Umbilical cord (tissue), 2 donors: ENCODE results near the gene TIFAB. TPM values are rescaled to one million over a fixed set of nuclear protein-coding genes. Genes with fewer than 3 reads are reported as not detected.

Experiments
- DNase-seq: peaks from one replicate; pipeline ENCODE4 v3.0.0-alpha.2; 2015; ENCODE audit warnings: low spot score
- total RNA-seq: library from RNA; depleted of rRNA; stranded (reverse); fragments of >200 nt; gene quantifications from one replicate; pipeline ENCODE4 v1.2.3, GENCODE V29; 2014; ENCODE audit warnings: low replicate concordance; ENCODE audit not compliant: insufficient read depth

TIFAB gene
- total RNA-seq, 1 donor from 2014 or later = 0.24 TPM

DNA sequence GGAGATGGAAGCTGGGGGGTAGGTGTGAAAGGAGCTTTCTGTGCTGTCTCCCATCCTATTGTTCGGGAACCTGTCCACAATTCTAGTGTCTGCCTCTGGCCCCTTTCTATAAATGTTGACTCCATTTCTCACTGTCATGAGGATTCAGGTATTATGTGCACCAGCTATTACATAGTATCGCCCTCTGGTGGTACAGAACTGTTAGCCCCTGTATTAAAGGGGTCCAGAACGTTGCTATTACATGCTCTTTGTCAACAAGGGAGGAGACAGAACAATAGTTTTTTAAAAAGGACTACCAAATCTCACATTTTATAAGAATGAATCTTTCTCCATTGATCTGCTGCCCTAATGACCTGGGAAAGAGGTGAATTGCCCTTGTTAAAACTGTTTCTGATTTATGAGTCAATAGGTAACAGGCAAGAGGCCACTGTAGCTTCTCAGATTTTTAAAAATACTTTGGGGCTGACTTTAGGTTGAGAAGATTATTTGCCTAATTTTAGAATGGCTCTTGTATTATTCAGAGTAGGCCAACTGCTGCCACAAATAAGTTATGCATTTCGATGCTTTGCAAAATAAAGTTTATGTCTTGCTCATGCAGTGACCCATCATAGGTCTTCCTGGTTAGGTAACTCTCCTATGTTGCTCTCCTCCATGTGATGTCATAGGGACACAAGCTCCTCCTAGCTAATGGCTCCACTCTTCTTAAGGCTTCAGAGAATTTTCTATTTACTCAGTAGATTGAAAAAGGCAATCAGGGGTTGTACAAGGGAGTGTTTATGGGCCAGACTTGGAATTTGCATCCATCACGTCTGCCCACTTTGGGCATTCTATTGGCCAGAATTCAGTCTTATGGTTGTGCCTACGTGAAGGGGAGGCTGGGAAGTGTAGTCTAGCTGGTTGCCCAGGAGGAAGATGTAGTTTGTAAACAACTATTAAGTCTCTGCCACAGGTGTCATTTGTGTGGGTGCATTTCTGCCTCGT lies 25.8 kb downstream of the TIFAB start:
- no peak for DNase-seq

- DNase-seq = no peak
These were observed 26.5 kb downstream of the TIFAB start for GRCh38 chr5:135425641-135426040.

DNA sequence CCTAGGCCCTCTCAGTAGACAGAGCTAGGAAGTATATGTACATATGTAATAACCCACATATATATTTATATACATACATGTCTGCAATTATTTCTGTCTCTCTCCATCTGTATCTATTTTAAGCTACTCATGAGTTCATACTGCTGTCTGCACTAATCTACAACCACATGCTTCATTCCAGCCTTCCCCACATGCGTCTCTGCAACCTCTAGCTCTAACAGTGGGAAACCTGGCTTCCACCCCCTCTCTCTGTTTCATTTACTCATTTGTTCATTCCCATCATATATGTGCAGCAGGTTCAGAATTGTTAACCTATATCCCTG lies 28.3 kb downstream of the TIFAB start:
- DNase-seq = peak; percentile 63

DNA sequence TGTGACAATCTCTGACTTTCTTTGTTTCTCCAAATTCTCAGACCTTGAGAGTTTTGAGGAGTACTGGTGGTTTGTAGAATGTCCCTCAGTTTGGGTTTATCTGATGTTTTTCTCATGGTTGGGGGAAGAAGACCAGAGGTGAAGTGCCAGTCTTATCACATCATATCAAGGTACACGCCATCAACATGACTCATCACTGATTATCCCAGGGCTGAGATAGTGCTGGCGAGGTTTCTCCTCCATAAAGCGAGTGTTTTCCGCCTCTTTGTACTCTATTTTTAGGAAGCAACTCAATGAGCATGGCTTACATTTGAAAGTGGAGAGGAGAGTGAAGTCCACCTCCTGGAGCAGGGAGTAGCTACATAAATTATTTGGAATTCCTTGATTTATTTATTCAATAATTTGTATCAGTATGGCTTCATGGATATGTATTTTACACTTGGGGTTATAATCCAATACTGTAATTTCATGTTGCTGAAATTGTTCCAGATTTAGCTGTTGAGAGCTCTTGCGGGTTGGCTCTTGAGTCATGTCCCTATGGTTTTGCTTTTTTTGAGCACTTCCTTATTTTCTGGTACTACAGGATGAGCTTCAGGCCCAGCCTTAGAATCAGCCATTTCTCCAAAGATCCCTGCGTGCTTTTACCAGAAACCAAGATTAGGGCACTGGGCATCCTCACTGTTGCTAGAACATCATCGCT lies 28.9 kb downstream of the TIFAB start:
- DNase-seq = no peak

DNA sequence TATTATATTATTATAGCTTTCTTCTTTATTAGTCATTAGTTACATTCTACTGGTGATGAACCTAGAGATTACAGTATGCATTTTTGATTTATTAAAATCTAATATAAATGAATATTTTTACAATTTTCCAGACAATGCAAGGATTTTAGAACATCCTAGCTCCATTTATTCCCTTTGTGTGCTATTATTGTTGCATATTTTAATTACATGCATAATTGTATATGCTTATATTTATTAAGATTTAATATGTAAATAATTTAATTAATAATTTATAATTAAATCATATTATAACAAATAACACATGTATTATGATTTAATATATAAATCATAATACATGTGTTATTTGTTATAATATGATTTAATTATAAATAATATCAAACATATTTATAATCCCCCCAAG lies 29.7 kb downstream of the TIFAB start:
- no peak for DNase-seq

DNA sequence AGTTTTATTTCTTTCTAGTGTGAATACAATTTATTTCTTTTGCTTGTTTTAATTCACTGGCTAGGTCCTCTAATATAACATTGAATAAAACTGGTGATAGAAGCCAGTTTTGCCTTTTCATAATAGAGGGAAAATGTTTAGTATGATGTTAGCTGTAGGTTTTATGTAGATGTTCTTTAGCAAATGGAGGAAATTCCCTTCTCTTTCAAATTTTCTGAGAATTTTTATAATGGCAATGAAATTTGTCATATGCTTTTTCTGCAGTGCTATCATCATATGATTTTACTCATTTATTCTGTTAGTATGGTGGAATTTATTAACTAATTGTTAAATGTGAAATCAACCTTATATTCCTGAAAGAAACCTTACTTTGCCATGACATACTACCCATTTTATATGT lies 35.1 kb downstream of the TIFAB start:
- DNase-seq = no peak

DNA sequence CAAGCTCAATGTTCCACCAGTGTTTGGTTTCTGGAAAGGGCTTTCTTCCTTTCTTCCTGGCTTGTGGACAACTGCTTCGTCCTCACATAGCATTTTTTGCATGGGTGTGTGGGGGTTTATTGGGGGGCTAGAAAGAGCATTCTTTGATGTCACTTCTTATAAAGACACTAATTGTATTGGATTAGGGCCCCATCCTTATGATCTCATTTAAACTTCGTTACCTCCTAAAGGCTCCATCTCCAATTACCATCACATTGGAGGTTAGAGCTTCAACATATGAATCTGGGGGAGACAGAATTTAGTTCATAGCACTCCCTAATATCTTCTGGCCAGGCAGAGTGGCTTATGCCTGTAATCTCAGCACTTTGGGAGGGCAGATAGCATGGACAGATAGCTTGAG lies 47.1 kb downstream of the TIFAB start:
- no peak for DNase-seq

- no peak for DNase-seq
These were observed 50.1 kb downstream of the TIFAB start for GRCh38 chr5:135402031-135402430.

GRCh38 chr5:135400866-135401265 lies 51.3 kb downstream of the TIFAB start:
- no peak for DNase-seq

DNA sequence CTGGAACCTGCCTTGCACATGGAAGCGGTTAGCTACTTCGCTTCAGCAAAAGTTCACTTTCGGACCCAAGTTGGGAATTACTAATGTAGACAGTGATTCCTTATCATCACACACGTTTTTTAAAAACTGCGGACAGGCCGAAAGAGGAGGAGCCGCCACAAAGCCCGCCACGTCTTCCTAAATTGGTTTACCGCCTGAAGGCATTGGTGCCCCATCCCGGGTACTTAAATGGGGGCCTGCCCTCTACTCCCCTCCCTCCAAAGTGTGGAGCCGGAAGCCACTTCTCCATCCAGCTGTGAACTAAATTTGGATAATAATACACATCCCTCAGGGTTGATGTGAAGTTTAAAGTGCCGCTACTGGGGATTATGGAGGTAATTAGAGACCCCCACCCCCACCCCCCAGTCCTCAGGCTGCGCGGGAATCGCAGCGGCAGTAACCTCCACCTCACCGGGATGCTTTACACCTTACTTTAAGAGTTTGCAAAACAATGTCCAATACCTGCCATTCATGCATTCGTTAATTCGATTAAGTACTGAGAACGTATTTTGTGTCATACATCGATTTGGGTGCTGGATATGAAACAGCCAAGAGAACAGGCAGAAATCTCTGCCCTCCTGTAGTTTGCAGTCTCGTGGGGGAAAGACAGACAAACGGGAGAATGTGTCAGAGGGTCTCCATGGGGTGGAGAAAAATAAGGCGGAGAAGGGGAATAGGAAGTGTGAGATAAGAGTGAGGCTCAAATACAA lies 52.2 kb downstream of the TIFAB start:
- DNase-seq = no peak

- DNase-seq = peak; percentile 91
These were observed 53.0 kb downstream of the TIFAB start, which contains the start of gene MACROH2A1 for GRCh38 chr5:135398855-135399793. MACROH2A1 (minus strand) TSS chr5:135399231; CDS start chr5:135389093, 10,138 bp downstream.

GRCh38 chr5:135398160-135398854 lies 53.8 kb downstream of the TIFAB start:
- no peak for DNase-seq

Other genes with a start within 250 kb of the TIFAB start
- 82.1 TPM for gene MACROH2A1, start 53.1 kb downstream of the TIFAB start, total RNA-seq
- gene DCANP1, start 5.0 kb downstream of the TIFAB start, total RNA-seq = 2.9 TPM
- gene NEUROG1, start 83.6 kb upstream of the TIFAB start, total RNA-seq = not detected
- gene CXCL14, start 126.6 kb upstream of the TIFAB start, total RNA-seq = 70.8 TPM